Gastroesophageal sphincter (tissue), 3 donors: ENCODE results near the gene WHAMM.

ENCODE experiments used
- EP300 ChIP-seq: sonication (generic); formaldehyde crosslinking; IDR thresholded peaks from one replicate; pipeline ENCODE4 v1.6.1; 2017; ENCODE audit warnings: antibody characterized with exemption, mild to moderate bottlenecking
- POLR2A ChIP-seq, 2 donors: fragments of 450-650 bp; IDR thresholded peaks; one replicate each; pipeline ENCODE4 v1.6.1; 2017; ENCODE audit warnings: antibody characterized with exemption in 2 of 2, mild to moderate bottlenecking in 2 of 2, moderate library complexity in 1 of 2
- POLR2AphosphoS5 ChIP-seq: sonication (generic); formaldehyde crosslinking; IDR thresholded peaks from one replicate; pipeline ENCODE4 v1.6.1; 2017; ENCODE audit warnings: antibody characterized with exemption
- TF ChIP-seq, protein P1 (sequence below), 4 experiments: fragments of 200-600 bp in 2 of 4; fragments of 450-650 bp in 2 of 4; sonication (generic) in 1 of 4; IDR thresholded peaks; one replicate each; pipeline ENCODE4 v1.5.1; 2017 to 2019; ENCODE audit warnings: antibody characterized with exemption in 4 of 4, mild to moderate bottlenecking in 2 of 4, moderate library complexity in 2 of 4

DNA sequence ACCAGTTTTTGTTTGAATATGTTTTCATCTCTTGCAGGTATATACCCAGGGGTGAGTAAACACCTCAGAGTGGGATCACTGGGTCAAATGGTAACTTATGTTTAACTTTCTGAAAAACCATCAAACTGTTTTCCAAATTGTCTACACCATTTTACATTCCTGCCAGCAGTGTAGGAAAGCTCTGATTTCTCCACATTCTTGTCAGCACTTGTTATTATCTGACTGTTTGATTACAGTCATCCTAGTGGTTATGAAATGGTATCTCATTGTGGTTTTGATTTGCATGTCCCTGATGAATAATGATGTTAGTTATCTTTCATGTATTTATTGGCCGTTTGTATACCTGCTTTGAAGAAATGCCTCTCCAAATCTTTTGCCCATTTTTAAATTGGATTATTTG lies 17.4 kb upstream of the WHAMM start:
- TF ChIP-seq, protein P1, sequence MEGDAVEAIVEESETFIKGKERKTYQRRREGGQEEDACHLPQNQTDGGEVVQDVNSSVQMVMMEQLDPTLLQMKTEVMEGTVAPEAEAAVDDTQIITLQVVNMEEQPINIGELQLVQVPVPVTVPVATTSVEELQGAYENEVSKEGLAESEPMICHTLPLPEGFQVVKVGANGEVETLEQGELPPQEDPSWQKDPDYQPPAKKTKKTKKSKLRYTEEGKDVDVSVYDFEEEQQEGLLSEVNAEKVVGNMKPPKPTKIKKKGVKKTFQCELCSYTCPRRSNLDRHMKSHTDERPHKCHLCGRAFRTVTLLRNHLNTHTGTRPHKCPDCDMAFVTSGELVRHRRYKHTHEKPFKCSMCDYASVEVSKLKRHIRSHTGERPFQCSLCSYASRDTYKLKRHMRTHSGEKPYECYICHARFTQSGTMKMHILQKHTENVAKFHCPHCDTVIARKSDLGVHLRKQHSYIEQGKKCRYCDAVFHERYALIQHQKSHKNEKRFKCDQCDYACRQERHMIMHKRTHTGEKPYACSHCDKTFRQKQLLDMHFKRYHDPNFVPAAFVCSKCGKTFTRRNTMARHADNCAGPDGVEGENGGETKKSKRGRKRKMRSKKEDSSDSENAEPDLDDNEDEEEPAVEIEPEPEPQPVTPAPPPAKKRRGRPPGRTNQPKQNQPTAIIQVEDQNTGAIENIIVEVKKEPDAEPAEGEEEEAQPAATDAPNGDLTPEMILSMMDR (IDR thresholded peaks at IDR 0.05): no peak
- no peak for TF ChIP-seq POLR2A (IDR thresholded peaks at IDR 0.05)
- no peak for TF ChIP-seq POLR2AphosphoS5
- no peak for TF ChIP-seq EP300
